Hypothalamus (tissue), 51 donors: Measurements from ENCODE around the gene GNG12.

Source experiments
- DNase-seq, 51 donors: peaks; one replicate each; lab custom pipeline; 2025; lab: John Stamatoyannopoulos, UW

GNG12 gene

GRCh38 chr1:67816506-67816905, 16.8 kb downstream of the GNG12 start:
- DNase-seq: no peak

- DNase-seq: no peak
These were observed 17.2 kb downstream of the GNG12 start for GRCh38 chr1:67816095-67816475.

GRCh38 chr1:67815303-67816094, 17.8 kb downstream of the GNG12 start:
- peak in 2 of 51 donors; percentile 5 to 14 for DNase-seq

- DNase-seq: no peak
These were observed 19.0 kb downstream of the GNG12 start for GRCh38 chr1:67814121-67814772.

DNA sequence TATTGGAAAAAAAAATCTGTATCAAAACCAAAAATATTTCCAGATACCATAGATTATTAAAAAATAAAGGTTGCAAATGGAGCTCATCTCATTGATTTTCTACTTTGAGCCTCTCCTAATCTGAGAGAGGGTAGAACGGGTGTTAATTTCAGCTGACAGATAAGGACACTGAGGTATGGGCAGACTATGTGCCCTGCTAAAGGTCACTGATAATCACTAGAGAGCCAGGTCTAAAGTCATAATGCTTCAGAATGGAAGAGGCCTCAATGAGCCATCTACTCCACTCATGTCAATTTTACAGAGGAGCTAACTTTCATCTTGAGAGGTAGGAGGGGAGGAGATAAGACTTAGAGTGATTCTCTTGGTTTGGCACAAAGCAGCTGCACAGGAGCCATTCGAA, 21.0 kb downstream of the GNG12 start:
- no peak for DNase-seq

- DNase-seq: no peak
These were observed 21.5 kb downstream of the GNG12 start for GRCh38 chr1:67811781-67812180.

DNA sequence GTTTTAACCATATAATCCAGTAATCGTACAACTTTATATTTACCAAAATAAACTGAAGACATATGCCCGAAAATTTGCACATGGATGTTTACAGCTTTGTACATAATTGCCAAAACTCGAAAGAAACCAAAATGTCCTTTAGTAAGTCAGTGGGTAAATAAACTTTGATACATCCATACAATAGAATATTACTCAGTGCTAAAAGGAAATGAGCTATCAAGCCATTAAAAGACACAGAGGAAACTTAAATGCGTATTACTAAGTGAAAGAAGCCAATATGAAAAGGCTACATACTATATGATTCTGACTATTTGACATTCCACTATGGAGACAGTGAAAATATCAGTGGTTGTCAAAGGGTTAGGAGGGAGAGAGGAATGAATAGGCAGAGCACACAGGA, 23.4 kb downstream of the GNG12 start:
- no peak for DNase-seq

GRCh38 chr1:67807282-67807681, 26.0 kb downstream of the GNG12 start:
- no peak for DNase-seq

GRCh38 chr1:67804710-67805109, 28.6 kb downstream of the GNG12 start:
- no peak for DNase-seq

DNA sequence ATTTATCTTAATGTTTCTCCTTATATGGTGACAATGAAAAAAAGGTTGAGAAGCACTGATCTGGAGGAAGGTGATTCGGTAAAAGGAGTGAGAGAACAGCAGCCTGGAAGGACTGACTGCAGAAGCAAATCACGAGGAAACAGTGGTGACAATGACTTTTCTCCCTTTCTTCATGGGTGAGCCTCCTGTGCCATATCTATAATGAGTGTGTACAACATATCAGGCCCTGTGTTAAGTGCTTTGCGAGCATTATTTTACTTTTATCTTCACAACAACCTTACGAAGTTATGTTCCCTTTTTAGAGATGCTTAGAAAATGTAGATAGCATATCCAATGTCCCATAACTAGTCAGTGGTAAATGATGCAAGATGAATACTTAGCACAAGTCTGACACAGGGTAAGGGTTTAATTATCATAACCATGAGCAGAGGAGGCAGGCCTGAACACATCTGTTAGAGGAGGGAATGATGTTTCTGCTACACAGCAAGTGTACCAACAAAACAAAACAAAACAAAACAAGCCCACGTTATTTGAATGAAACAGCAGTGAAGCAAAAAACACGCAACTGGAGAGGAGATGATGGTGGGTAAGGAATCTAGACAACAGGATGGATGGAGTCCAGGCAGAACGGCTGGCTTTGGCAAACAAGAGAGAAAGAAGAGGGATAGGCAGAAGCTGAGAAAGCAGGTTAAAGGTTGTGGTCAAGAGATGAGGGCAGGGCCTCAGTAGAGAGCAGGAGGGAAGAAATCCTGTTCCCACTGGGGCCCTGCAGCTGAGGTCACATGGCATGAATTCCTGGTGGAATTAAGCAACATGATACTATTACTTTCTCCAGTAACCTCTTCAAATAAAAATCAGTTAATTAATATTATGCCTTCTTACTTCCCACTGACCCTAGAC, 29.6 kb downstream of the GNG12 start:
- no peak for DNase-seq

- no peak for DNase-seq
These were observed 30.7 kb downstream of the GNG12 start for GRCh38 chr1:67802565-67802964.

DNA sequence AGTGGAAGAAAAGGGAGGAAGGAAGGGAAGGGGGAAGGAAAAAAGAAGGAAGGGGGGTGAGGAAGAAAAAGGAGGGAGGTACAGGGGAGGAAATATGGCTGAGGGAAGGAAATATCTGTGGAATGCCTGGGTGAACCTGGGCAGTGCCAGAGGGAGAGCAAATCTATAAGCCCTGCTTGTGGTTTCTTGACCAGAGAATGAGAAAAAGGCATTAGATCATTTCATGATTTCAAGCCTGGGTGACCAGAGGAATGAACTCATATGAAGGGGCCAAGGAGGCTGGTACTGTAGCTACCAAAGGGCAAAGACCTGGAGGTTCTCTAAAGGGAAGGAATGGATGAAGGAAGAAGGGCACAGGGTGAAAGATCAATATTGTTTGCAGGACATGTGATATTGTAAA, 31.4 kb downstream of the GNG12 start:
- no peak for DNase-seq

DNA sequence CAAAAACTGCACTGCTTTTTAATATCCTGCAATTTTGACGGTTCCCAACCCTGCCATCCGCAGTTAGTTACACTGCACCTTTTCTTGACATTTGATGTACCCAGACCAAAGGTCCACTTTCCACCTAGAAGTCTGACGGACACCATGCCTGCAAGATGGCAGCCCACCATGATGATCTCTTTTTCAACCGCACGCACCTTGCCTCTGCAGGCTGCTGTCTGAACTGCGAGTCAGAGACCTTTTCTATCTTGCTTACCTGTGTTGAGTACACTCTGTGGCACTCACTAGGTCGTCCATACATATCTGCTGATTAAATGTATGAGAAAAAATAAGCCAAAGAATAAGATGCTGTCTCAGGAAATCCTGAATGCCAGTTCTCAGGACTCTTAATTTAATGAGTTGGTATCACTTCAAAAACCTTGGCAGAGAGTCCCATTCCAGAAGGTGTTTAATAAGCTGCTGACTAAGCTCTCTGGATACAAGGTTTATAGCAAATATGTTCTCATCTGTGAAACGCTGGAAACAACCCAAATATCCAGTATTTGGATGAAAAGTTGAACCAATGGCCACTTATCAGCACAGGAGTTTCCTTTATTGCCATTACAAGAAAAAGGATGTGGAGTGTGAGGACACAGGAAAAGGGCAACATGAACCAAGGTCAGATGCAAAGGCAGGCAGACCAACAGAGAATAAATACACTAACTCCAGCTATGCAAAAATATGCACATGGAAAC, 37.9 kb downstream of the GNG12 start:
- no peak for DNase-seq

GRCh38 chr1:67793562-67793961, 39.7 kb downstream of the GNG12 start:
- no peak for DNase-seq

DNA sequence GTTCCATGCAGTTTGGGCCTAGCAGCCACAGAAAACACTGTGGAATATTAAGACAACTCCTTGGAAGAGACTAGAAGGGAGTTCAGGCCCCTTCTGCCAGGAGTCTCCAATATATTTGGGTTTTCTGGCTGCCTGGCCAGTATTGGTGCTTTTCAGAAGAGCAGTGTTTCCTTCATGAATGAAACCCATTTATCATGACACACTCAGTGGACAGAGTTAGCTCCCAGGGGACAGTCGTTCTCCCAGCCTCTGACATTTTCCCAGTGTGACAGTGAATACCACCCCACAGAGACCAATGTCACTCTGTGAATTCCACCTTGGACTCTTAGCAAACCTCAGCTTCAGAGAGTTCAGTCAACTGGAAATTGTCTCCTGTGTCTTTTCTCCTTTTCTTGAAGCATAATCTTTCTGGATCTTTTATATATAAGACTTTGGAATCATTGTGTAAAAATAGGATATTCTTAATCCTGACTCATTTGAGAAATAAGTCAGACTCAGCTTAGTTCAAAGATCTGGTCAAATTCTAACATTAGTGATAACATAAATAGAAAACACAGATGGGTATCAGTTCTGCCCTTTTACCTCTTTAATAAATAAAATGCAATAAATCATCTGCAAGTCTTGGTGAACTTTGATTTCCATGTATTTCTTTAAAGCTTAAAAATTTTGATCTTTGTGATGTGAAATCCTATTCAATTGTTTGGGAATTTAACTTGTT, 40.4 kb downstream of the GNG12 start:
- DNase-seq: peak in 5 of 51 donors; percentile 9 to 49 (median 15)

DNA sequence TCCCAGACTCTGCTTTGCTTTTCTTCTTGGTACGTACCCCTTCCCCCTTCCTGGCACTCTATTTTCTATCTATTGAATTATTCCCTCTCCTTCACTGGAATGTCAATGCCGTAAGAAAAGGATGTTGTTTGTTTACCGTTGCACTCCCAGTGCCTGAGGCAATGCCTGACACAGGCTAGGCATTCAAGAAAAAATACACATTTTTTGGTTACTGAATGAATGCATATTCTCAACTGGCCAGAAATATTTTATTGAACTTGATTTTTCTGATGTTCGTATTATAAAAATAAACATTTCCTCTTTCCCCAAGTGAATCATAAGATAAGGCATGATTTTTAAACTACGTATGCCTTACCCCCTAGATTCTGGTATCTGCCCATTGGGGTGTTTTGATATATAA, 41.2 kb downstream of the GNG12 start:
- no peak for DNase-seq

GRCh38 chr1:67791686-67792085, 41.6 kb downstream of the GNG12 start:
- no peak for DNase-seq

GRCh38 chr1:67791261-67791660, 42.0 kb downstream of the GNG12 start:
- DNase-seq: no peak

DNA sequence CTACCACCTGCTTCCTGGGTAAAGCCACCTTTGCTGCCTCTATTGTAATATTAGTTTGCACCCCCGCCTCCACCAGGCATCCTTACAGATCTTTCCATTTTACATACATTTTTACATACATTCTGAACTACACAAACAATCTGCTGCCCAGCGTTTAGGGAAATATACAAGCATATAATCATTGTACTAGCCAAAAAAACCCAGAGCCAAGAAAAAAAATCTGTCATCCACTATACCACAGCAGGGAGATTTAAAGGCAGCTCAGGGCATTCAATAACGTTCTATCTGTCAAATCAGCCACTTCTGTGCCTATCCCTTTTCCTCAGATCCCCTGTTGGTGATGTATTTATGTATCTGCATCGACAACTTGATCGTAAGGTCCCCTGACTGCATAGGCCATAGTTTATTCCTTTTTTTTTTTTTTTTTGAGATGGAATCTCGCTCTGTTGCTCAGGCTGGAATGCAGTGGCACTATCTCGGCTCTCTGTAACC, 43.0 kb downstream of the GNG12 start:
- DNase-seq: no peak

DNA sequence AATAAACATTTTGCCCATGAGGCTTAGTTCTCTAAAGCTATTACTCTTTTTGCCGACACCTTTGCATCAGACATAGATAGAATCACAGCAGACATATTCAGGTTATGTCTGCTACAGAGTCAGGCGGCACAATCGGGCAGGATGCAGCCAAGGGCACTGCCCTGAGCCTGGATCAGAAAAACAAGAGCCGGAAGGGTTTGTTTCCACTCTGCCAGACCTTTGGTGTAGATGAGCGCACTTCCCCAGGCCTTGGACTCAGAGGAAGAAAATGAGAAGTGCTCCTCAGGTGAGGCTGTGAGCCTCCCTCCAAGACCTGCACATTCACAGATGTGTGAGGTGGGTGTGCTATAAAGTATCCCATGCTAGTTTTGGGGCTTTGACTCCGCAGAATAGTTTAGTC, 43.7 kb downstream of the GNG12 start:
- DNase-seq: no peak
